HG03558 (cell line): ENCODE measurements around the gene ITLN1.

Source experiments
- ATAC-seq: cut with Tn5 transposase; IDR thresholded peaks from one replicate; pipeline ENCODE4 v1.9.1; 2021; ENCODE audit warnings: moderate number of reproducible peaks; ENCODE audit not compliant: unreplicated experiment; ENCODE audit errors: extremely low read depth

The ITLN1 gene

GRCh38 chr1:160859166-160859565, 25.8 kb downstream of the ITLN1 start:
- no peak for ATAC-seq

GRCh38 chr1:160858507-160858906, 26.5 kb downstream of the ITLN1 start:
- ATAC-seq, result no peak

- no peak for ATAC-seq
These were observed 26.9 kb downstream of the ITLN1 start for GRCh38 chr1:160858097-160858496.

- ATAC-seq, result no peak
These were observed 29.6 kb downstream of the ITLN1 start for GRCh38 chr1:160855181-160855981.

GRCh38 chr1:160853754-160854153, 31.2 kb downstream of the ITLN1 start:
- no peak for ATAC-seq

GRCh38 chr1:160853014-160853413, 32.0 kb downstream of the ITLN1 start:
- ATAC-seq, result no peak

- no peak for ATAC-seq
These were observed 34.0 kb downstream of the ITLN1 start for GRCh38 chr1:160850993-160851392.

GRCh38 chr1:160850541-160850940, 34.4 kb downstream of the ITLN1 start:
- ATAC-seq, result no peak

GRCh38 chr1:160846281-160846680, 38.7 kb downstream of the ITLN1 start:
- no peak for ATAC-seq

- ATAC-seq, result no peak
These were observed 40.3 kb downstream of the ITLN1 start for GRCh38 chr1:160844447-160845232.

GRCh38 chr1:160841079-160841478, 43.9 kb downstream of the ITLN1 start:
- ATAC-seq, result no peak

- no peak for ATAC-seq
These were observed 45.2 kb downstream of the ITLN1 start for GRCh38 chr1:160839746-160840145.

- no peak for ATAC-seq
These were observed 46.1 kb downstream of the ITLN1 start for GRCh38 chr1:160838888-160839287.

GRCh38 chr1:160837558-160838205, 47.3 kb downstream of the ITLN1 start:
- peak; percentile 36 for ATAC-seq

- ATAC-seq, result no peak
These were observed 47.9 kb downstream of the ITLN1 start for GRCh38 chr1:160836981-160837557.

GRCh38 chr1:160836561-160836960, 48.4 kb downstream of the ITLN1 start:
- no peak for ATAC-seq

- ATAC-seq, result no peak
These were observed 49.2 kb downstream of the ITLN1 start for GRCh38 chr1:160835751-160836150.

- no peak for ATAC-seq
These were observed 49.9 kb downstream of the ITLN1 start for GRCh38 chr1:160834945-160835565.

GRCh38 chr1:160830321-160831153, 54.4 kb downstream of the ITLN1 start:
- ATAC-seq, result no peak
